SKM-1 (cell line): ENCODE results near the gene CKAP2.
"Not testable (repeated sequence)": the region's sequence is repeated elsewhere in the genome, so short reads cannot be mapped to it uniquely, and the experiment has no call there.

Experiments
- DNase-seq: peaks from one replicate; lab custom pipeline; 2025; ENCODE audit not compliant: unreplicated experiment; lab: John Stamatoyannopoulos, UW

CKAP2 gene

GRCh38 chr13:52450793-52451116 lies 4.5 kb upstream of the CKAP2 start:
- DNase-seq, result no peak

DNA sequence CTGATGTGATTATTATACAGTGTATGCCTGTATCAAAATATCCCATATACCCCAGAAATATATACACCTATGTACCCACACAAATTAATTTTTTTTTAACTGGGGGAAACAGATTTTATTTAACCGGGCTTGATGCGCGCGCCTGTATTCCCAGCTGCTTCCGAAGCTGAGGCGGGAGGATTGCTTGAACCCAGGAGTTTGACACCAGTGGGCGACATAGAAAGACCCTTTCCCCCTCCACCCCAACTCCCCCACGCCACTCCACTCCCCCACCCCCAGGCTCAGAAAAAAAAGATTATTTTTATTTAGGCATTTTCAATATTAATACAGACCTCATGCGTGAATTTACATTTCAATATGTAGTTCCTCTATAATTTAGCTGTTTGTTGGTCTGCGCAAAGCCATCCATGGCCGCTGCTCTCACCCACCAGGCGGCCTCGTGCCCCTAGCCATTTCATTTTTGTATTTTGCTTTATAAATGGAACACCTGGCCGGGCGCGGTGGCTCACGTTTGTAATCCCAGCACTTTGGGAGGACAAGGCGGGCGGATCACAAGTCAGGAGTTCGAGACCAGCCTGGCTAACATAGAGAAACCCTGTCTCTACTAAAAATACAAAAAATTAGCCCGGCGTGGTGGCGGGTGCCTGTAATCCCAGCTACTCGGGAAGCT lies 4.0 kb upstream of the CKAP2 start:
- no peak for DNase-seq

DNA sequence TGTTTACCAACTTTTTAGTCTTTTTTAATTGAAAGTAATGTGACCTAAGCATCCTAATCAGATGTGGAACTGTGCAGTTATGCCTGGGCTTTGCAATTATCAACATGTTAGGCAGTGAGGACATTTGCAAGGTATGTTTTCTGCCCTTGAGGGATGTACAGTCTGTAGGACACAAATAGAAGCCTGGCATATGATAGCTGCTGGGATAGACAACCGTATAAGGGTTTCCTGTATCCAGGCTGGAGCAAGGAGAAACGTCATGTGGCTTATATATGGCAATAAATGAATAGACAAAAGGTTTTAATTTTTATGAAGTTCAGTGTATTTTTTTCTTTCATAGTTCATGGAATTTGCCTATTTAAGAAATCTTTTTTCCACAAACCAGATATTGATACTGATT lies 2.8 kb upstream of the CKAP2 start:
- DNase-seq, result no peak

GRCh38 chr13:52454459-52454819 lies 839 bp upstream of the CKAP2 start:
- DNase-seq, result no peak

DNA sequence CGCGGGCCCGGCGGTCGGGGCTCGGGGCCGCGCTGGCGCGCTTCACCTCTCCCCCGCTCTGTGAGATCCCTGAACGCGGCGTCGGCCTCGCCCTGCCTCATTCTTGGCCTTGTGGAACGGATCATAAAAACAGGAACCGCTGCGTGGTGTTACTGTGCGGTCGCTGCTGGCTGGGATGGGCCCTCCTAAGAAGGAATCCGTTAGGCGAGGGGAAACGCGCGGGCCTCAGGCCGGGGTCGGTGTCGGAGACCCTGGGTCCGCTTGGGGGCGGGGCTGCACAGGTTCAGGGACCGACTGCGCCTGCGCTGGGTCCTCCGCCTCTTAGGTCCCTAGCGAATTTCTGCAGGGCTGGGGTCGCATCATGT lies 381 bp downstream of the CKAP2 start:
- DNase-seq, result peak; percentile 80

- DNase-seq, result no peak
These were observed 4.4 kb downstream of the CKAP2 start for GRCh38 chr13:52459668-52460067.

DNA sequence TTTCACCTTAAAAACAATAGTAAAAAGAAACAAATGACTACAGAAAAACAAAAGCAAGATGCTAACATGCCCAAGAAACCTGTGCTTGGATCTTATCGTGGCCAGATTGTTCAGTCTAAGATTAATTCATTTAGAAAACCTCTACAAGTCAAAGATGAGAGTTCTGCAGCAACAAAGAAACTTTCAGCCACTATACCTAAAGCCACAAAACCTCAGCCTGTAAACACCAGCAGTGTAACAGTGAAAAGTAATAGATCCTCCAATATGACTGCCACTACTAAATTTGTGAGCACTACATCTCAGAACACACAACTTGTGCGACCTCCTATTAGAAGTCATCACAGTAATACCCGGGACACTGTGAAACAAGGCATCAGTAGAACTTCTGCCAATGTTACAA lies 6.0 kb downstream of the CKAP2 start:
- no peak for DNase-seq

DNA sequence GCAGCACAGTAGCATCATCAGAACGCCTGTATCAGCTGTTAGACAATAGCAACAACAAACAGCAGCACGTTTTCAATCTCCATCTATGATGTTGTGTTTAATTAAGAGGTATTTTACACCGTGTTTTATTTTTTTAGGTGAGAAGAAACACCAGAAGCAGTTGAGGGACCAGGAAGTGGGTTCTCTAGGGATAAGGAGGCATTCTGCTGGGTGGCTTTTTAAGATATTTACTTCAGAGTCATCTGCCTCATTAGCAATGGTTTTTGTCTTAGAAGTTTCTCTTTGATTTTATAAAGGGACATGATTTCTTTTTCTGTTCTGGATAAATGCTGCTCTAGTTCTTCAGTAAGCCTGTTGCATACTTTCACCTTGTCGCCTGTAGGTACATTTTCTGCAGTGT lies 8.2 kb downstream of the CKAP2 start:
- DNase-seq, result no peak

- not testable (repeated sequence) for DNase-seq
These were observed 13.2 kb downstream of the CKAP2 start for GRCh38 chr13:52468487-52468886.

DNA sequence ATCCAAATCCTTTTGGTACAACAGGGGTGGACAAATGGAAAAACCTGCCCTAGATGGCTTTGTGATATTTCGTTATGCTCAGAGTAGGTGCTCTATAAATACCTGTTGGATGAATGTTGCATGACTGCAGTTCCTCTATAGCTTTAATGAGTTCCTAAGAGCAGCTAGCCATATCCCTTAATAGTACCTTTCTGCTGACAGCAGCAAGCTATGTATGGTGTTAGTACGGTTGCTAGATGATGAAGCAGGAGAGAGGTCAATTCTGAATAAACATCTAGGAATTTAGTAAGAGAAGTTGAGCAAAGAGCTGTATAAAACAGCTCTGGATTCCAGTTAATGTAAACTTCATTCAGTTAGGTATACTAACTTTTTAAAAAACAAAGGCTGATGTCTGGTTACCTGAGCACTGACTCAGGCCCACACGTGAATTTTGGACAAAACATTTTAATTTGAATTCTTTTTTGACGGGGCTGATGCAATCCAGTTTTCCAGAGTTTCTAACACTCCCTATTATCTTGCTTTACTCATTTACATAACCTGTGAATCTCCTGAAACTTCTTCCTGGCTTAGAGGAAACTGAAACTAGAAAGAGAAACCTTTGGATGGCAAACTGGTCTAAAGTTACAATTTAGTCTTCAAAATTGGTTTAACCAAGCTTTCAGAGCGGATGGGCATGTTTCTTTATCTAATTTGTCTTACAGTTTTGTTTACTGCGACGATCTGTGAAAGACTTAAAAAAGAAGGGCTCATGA lies 25.6 kb downstream of the CKAP2 start:
- DNase-seq, result not testable (repeated sequence)

DNA sequence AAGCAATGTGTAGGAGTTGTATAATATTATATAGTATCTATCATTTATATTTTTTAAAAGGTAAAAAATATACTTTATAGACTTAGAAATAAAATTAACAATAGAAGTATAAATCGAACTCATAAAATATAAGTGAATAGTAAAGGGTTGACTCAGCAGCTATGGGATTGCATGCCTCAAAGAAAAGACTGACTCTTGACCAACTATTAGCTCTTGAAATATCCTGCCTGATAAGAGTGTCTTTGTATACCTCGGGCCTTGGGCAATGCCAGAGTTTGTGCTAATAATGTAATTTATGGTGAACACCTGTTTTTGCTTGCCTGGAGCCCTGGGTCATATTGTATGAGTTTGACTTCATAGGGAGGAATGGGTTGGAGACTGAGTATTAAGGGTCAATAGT lies 31.8 kb downstream of the CKAP2 start:
- DNase-seq, result not testable (repeated sequence)

DNA sequence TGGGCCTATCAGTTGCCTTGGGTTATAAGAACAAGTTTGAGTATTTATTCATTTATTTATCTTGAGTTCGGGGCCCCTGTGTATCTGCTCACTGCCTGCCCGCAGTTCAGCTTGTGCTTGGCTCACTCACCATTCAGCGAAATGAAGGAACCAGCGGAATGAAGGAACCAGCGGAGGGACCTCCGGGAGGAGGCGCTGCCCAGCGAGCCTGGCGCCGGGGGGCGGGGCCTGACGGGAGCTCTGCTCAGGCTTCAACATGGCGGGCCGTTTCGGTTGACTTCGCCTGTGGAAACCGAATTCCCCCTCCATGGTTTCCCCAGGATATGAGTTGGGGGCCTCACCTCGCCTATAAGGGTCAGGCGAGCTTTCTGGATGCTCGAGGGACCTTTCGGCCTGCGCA lies 33.5 kb downstream of the CKAP2 start:
- not testable (repeated sequence) for DNase-seq

DNA sequence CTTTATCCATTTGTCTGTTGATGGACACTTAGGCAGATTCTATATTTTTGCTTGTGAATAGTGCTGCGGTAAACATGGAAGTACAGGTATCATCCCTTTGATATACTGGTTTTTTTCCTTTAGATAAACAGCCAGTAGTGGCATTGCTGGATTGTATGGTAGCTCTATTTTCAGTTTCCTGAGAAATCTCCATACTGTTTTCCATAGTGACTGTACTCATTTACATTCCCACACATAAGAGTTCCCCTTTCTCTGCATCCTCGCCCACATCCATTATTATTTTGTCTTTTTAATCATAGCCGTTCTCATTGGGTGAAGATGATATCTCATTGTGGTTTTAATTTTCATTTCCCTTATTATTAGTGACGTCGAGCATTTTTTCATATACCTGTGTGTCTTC lies 35.7 kb downstream of the CKAP2 start:
- DNase-seq, result not testable (repeated sequence)

DNA sequence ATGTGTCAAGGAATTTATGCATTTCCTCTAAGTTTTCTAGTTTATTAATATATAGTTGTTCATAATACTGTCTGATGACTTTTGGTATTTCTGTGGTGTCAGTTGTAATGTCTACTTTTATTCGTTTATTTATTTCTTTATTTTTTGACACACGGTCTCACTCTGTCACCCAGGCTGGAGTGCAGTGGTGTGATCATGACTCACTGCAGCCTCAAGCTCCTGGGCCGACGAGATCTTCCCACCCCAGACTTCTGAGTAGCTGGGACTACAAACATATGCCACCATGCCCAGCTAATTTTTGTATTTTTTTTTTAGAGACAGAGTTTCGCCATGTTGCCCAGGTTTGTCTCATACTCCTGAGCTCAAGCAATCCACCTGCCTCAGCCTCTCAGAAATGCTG lies 39.0 kb downstream of the CKAP2 start:
- not testable (repeated sequence) for DNase-seq

GRCh38 chr13:52497979-52498378 lies 42.7 kb downstream of the CKAP2 start:
- not testable (repeated sequence) for DNase-seq

DNA sequence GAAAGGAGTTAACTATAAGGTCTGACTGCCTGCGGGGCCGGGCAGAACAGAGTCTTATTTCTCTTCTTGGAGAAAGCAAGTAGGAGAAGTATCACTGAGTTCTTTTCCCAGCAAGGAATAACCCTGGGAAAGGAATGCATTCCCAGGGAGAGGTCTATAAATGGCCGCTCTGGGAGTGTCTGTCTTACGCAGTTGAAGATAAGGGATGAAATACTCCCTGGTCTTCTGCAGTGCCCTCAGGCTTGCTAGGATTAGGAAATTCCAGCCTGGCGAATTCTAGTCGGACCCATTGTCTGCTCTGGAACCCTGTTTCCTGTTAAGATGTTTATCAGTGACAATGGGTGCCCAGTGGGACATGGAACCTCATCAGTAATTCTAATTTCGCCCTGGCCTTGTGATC lies 47.0 kb downstream of the CKAP2 start:
- not testable (repeated sequence) for DNase-seq

- DNase-seq, result not testable (repeated sequence)
These were observed 50.6 kb downstream of the CKAP2 start for GRCh38 chr13:52505843-52506242.

- DNase-seq, result not testable (repeated sequence)
These were observed 54.3 kb downstream of the CKAP2 start for GRCh38 chr13:52509532-52509931.

- not testable (repeated sequence) for DNase-seq
These were observed 55.0 kb downstream of the CKAP2 start for GRCh38 chr13:52510221-52510797.

- not testable (repeated sequence) for DNase-seq
These were observed 56.3 kb downstream of the CKAP2 start for GRCh38 chr13:52511598-52511997.

- DNase-seq, result not testable (repeated sequence)
These were observed 58.8 kb downstream of the CKAP2 start for GRCh38 chr13:52513957-52514596.

DNA sequence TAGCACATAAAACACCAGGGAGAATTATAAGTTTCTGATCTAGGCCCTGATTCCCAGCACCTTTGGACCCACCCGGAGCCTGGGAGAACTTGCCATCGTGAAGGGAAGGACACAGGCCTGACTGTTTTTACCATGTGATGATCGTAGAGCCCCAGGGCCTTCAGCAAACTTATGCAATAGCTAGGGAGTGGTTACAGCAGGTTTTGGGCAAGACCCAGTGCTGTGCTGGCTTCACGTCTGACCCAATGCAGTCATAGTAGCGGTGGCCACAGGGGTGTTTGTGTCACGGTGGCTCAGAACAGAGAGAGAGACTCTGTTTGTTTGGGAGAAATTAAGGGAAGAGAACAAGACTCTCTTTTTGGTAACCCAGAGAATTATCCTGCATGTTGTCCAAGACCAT lies 68.0 kb downstream of the CKAP2 start:
- not testable (repeated sequence) for DNase-seq
